SK-N-SH (cell line): ENCODE results near the gene TCF15.

Source experiments
- MXI1 ChIP-seq: IDR thresholded peaks from 2 replicates; pipeline ENCODE4 v1.6.1; 2012; ENCODE audit warnings: mild to moderate bottlenecking, low read depth, low read length, improper control_type of control experiment
- TF ChIP-seq, protein P1 (sequence below): fragments of 200-600 bp; sonication (generic); IDR thresholded peaks from 2 replicates; pipeline ENCODE4 v1.6.1; 2017; ENCODE audit warnings: antibody characterized with exemption, mild to moderate bottlenecking, moderate library complexity

DNA sequence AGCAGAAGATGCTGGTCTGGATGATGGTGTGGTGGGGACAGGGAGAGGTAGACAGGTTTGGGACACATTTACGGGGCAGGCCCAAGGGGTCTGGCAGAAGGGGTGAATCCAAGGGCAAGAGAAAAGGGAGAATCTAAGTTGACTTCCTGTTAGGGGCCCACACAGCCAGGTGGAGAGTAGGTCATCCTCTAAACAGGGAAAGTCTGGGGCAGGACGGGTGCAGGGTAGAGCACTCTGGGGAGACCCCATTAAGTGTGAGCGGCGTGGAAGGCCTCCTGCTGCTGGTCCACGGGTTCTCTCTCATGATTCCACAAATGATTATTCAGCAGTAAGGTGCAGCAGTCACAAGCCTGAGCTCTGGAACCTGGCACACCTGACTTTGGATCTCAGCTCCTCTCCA lies 40.2 kb upstream of the TCF15 start:
- no peak for TF ChIP-seq MXI1
- TF ChIP-seq, protein P1, sequence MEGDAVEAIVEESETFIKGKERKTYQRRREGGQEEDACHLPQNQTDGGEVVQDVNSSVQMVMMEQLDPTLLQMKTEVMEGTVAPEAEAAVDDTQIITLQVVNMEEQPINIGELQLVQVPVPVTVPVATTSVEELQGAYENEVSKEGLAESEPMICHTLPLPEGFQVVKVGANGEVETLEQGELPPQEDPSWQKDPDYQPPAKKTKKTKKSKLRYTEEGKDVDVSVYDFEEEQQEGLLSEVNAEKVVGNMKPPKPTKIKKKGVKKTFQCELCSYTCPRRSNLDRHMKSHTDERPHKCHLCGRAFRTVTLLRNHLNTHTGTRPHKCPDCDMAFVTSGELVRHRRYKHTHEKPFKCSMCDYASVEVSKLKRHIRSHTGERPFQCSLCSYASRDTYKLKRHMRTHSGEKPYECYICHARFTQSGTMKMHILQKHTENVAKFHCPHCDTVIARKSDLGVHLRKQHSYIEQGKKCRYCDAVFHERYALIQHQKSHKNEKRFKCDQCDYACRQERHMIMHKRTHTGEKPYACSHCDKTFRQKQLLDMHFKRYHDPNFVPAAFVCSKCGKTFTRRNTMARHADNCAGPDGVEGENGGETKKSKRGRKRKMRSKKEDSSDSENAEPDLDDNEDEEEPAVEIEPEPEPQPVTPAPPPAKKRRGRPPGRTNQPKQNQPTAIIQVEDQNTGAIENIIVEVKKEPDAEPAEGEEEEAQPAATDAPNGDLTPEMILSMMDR, result no peak
